ENCODE results near the gene CDK5RAP1. TPM values are rescaled to one million over a fixed set of nuclear protein-coding genes. Genes with fewer than 3 reads are reported as not detected.
"Not testable (repeated sequence)": the region's sequence is repeated elsewhere in the genome, so short reads cannot be mapped to it uniquely, and the experiment has no call there.

Gene CDK5RAP1
- total and polyA plus RNA-seq, 2 donors (not counting 3 experiments of a cell fraction or from before 2014, with no cell fraction given) = 30.8 to 36.5 TPM

- Histone ChIP-seq H3K27ac (ENCODE audit: insufficient read depth, low read depth, low read length) (no peak overlapping the region), H4K20me1 (replicated peaks; ENCODE audit: control insufficient read depth, extremely low read depth, insufficient read depth, low read length) (no peaks in the 10 kb centered on the region), H3K9me3 (replicated peaks; ENCODE audit: control insufficient read depth, insufficient read depth, low read length) (no peaks in the 10 kb centered on the region), H3K36me3 (ENCODE audit: control insufficient read depth in 2 of 2, extremely low read depth in 1 of 2, insufficient read depth in 2 of 2, low read length in 2 of 2) (no peaks in the 10 kb centered on the region), H3K79me2 (ENCODE audit: control insufficient read depth, insufficient read depth, low read length) (no peaks in the 10 kb centered on the region), H3K4me3 (replicated peaks in 1 of 3; ENCODE audit: insufficient read depth in 1 of 3, low read depth in 1 of 3, low read length in 3 of 3) (no peak overlapping the region), H3K27me3 (ENCODE audit: control insufficient read depth in 2 of 2, insufficient read depth in 2 of 2, low read length in 2 of 2) (no peaks in the 10 kb centered on the region), H2AFZ (ENCODE audit: low read depth, low read length) (no peak overlapping the region), H3K9ac (replicated peaks; ENCODE audit: extremely low read depth, insufficient read depth, low read length) (no peak overlapping the region), H3K9me1 (replicated peaks; ENCODE audit: control insufficient read depth, extremely low read depth, insufficient read depth, low read length) (no peaks in the 10 kb centered on the region), H3K4me1 (ENCODE audit: control insufficient read depth, extremely low read depth, insufficient read depth, low read length) (peaks cover 5% of the 10 kb centered on the region), H3K4me2 (ENCODE audit: insufficient read depth, low read length) (no peak overlapping the region)
- ChIA-PET CTCF (interaction anchor here (1.4 to 2.0 kb wide), 2 partner anchors 212 to 226 kb away, joined by 3 to 6 read pairs; partner anchors contain the start of gene ACTL10), POLR2A (no interaction called here)
- FAIRE-seq (no peak), DNase-seq (ENCODE audit: low read depth, low spot score) (no peak)
- intact Hi-C loops (cut with micrococcal nuclease) (no loop called here), dilution Hi-C loops (cut with MboI; ENCODE audit: extremely low pct_ligation_motif_present, low sequenced_read_pairs) (no loop called here)
- no TSS peak for BruUV-seq (replicated peaks)
- TF ChIP-seq GATA2 (IDR thresholded peaks at IDR 0.05; ENCODE audit: insufficient read depth, insufficient read length, low read depth, low read length) (no peak), MYC (IDR thresholded peaks at IDR 0.05; ENCODE audit: low read depth, low read length) (no peak), JUN (IDR thresholded peaks at IDR 0.05; ENCODE audit: borderline replicate concordance, insufficient read depth, insufficient read length, low read depth) (no peak), POLR2AphosphoS5 (IDR thresholded peaks at IDR 0.05; ENCODE audit: insufficient read depth, low read depth, low read length) (no peak), POLR2A (IDR thresholded peaks at IDR 0.05; ENCODE audit: low read depth, low read length) (no peak), FOS (IDR thresholded peaks at IDR 0.05; ENCODE audit: borderline replicate concordance, insufficient read depth, low read length) (no peak)
- TF ChIP-seq, protein P1, sequence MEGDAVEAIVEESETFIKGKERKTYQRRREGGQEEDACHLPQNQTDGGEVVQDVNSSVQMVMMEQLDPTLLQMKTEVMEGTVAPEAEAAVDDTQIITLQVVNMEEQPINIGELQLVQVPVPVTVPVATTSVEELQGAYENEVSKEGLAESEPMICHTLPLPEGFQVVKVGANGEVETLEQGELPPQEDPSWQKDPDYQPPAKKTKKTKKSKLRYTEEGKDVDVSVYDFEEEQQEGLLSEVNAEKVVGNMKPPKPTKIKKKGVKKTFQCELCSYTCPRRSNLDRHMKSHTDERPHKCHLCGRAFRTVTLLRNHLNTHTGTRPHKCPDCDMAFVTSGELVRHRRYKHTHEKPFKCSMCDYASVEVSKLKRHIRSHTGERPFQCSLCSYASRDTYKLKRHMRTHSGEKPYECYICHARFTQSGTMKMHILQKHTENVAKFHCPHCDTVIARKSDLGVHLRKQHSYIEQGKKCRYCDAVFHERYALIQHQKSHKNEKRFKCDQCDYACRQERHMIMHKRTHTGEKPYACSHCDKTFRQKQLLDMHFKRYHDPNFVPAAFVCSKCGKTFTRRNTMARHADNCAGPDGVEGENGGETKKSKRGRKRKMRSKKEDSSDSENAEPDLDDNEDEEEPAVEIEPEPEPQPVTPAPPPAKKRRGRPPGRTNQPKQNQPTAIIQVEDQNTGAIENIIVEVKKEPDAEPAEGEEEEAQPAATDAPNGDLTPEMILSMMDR (IDR thresholded peaks at IDR 0.05; ENCODE audit: extremely low read depth in 1 of 2, insufficient read depth in 1 of 2, low read depth in 1 of 2, low read length in 2 of 2) = no peak
These were observed 40.0 kb upstream of the CDK5RAP1 start for GRCh38 chr20:33441142-33441955.

DNA sequence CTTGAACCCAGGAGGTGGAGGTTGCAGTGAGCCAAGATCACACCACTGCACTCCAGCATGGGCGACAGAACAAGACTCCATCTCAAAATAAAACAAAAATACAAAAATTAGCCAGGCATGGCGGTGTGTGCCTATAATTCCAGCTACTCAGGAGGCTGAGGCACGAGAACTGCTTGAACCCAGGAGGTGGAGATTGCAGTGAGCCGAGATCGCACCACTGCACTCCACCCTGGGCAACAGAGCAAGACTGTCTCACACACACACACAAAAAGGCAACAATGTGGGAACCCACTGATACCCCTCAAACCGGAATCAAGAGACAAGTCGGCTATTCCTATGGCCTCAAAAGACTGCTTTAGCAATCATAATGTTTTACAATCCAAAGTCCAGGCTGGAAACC, 39.2 kb upstream of the CDK5RAP1 start:
- dilution Hi-C loops (cut with MboI; ENCODE audit: extremely low pct_ligation_motif_present, low sequenced_read_pairs); H3K27me3 ChIP-seq (ENCODE audit: control insufficient read depth in 2 of 2, insufficient read depth in 2 of 2, low read length in 2 of 2); H2AFZ ChIP-seq (ENCODE audit: low read depth, low read length); POLR2A ChIA-PET; H3K9ac ChIP-seq (replicated peaks; ENCODE audit: extremely low read depth, insufficient read depth, low read length); H4K20me1 ChIP-seq (replicated peaks; ENCODE audit: control insufficient read depth, extremely low read depth, insufficient read depth, low read length); H3K4me2 ChIP-seq (ENCODE audit: insufficient read depth, low read length); H3K9me3 ChIP-seq (replicated peaks; ENCODE audit: control insufficient read depth, insufficient read depth, low read length); FAIRE-seq; DNase-seq (ENCODE audit: low read depth, low spot score); H3K9me1 ChIP-seq (replicated peaks; ENCODE audit: control insufficient read depth, extremely low read depth, insufficient read depth, low read length); H3K36me3 ChIP-seq (ENCODE audit: control insufficient read depth in 2 of 2, extremely low read depth in 1 of 2, insufficient read depth in 2 of 2, low read length in 2 of 2); H3K27ac ChIP-seq (ENCODE audit: insufficient read depth, low read depth, low read length); H3K79me2 ChIP-seq (ENCODE audit: control insufficient read depth, insufficient read depth, low read length); BruUV-seq (replicated peaks); H3K4me1 ChIP-seq (ENCODE audit: control insufficient read depth, extremely low read depth, insufficient read depth, low read length); intact Hi-C loops (cut with micrococcal nuclease); H3K4me3 ChIP-seq (replicated peaks in 1 of 3; ENCODE audit: insufficient read depth in 1 of 3, low read depth in 1 of 3, low read length in 3 of 3): not testable (repeated sequence)
- CTCF ChIA-PET = interaction anchor here (1.4 to 2.0 kb wide), 2 partner anchors 213 to 227 kb away, joined by 3 to 6 read pairs; partner anchors contain the start of gene ACTL10

Measured in endothelial cell of umbilical vein (primary cell).